ENCODE measurements around the gene FBXL17.
A peak's percentile ranks its signal among the peaks of the same experiment; 100 is the strongest.

FBXL17 gene

GRCh38 chr5:108115673-108116072 lies 266.2 kb downstream of the FBXL17 start:
- Histone ChIP-seq H2BK12ac (ENCODE audit: low read length) (no peak overlapping the region), H2BK5ac (ENCODE audit: low read length) (no peak overlapping the region), H3K14ac (ENCODE audit: low read length) (no peak overlapping the region), H3K23ac (ENCODE audit: low read depth, low read length, poor library complexity) (no peak overlapping the region), H3K9me3 (replicated peaks in 1 of 2; ENCODE audit: control insufficient read depth in 2 of 2, insufficient read depth in 1 of 2, low read depth in 1 of 2, low read length in 2 of 2) (peaks cover 2 to 7% of the 10 kb centered on the region in 2 donors), H4K8ac (ENCODE audit: low read depth, low read length) (no peak overlapping the region), H3K27me3 (ENCODE audit: control insufficient read depth in 3 of 3, insufficient read depth in 3 of 3, low read depth in 1 of 3, low read length in 3 of 3) (no peaks in the 10 kb centered on the region), H3K36me3 (replicated peaks in 1 of 2; ENCODE audit: control insufficient read depth in 2 of 2, insufficient read depth in 2 of 2, low read length in 2 of 2) (no peaks in the 10 kb centered on the region), H2AFZ (ENCODE audit: low read length) (no peak overlapping the region), H4K91ac (ENCODE audit: low read depth, low read length, poor library complexity) (no peak overlapping the region), H2AK5ac (ENCODE audit: low read depth, low read length) (no peak overlapping the region), H3K4me3 (ENCODE audit: low read length in 2 of 2) (no peak overlapping the region), H3K18ac (ENCODE audit: low read length) (no peak overlapping the region), H3K4ac (ENCODE audit: low read length) (no peak overlapping the region), H3K79me1 (ENCODE audit: low read depth, low read length) (no peaks in the 10 kb centered on the region), H2BK120ac (ENCODE audit: low read depth, low read length) (no peak overlapping the region), H3K9ac (ENCODE audit: low read depth, low read length, poor library complexity) (no peak overlapping the region), H2BK15ac (ENCODE audit: low read length) (no peak overlapping the region), H3K4me2 (ENCODE audit: insufficient read depth, low read length, poor library complexity, severe bottlenecking) (no peak overlapping the region), H3K27ac (replicated peaks; ENCODE audit: low read length) (no peak overlapping the region), H3K4me1 (ENCODE audit: control insufficient read depth in 2 of 2, insufficient read depth in 1 of 2, low read depth in 1 of 2, low read length in 2 of 2) (peaks cover 0 to 14% of the 10 kb centered on the region in 2 donors)
- DNase-seq (ENCODE audit: low spot score) = no peak

GRCh38 chr5:108113950-108114349 lies 267.9 kb downstream of the FBXL17 start:
- no CpG with 5 or more reads among the region's 2 CpGs for WGBS, 2 donors (ENCODE audit: extremely low coverage in 2 of 2, insufficient read length in 2 of 2, insufficient replicate concordance in 1 of 2)
- Histone ChIP-seq H3K18ac (ENCODE audit: low read length) (no peak overlapping the region), H3K36me3 (replicated peaks in 1 of 2; ENCODE audit: control insufficient read depth in 2 of 2, insufficient read depth in 2 of 2, low read length in 2 of 2) (no peaks in the 10 kb centered on the region), H4K8ac (ENCODE audit: low read depth, low read length) (no peak overlapping the region), H3K79me1 (ENCODE audit: low read depth, low read length) (no peaks in the 10 kb centered on the region), H4K91ac (ENCODE audit: low read depth, low read length, poor library complexity) (no peak overlapping the region), H2BK5ac (ENCODE audit: low read length) (no peak overlapping the region), H3K9me3 (replicated peaks in 1 of 2; ENCODE audit: control insufficient read depth in 2 of 2, insufficient read depth in 1 of 2, low read depth in 1 of 2, low read length in 2 of 2) (peaks cover 2 to 7% of the 10 kb centered on the region in 2 donors), H3K4me3 (ENCODE audit: low read length in 2 of 2) (no peak overlapping the region), H3K4me2 (ENCODE audit: insufficient read depth, low read length, poor library complexity, severe bottlenecking) (no peak overlapping the region), H3K27me3 (ENCODE audit: control insufficient read depth in 3 of 3, insufficient read depth in 3 of 3, low read depth in 1 of 3, low read length in 3 of 3) (no peaks in the 10 kb centered on the region), H3K4ac (ENCODE audit: low read length) (no peak overlapping the region), H2AK5ac (ENCODE audit: low read depth, low read length) (no peak overlapping the region), H2BK12ac (ENCODE audit: low read length) (no peak overlapping the region), H3K27ac (replicated peaks; ENCODE audit: low read length) (no peak overlapping the region), H3K14ac (ENCODE audit: low read length) (no peak overlapping the region), H3K4me1 (ENCODE audit: control insufficient read depth in 2 of 2, insufficient read depth in 1 of 2, low read depth in 1 of 2, low read length in 2 of 2) (peaks cover 0 to 12% of the 10 kb centered on the region in 2 donors), H2AFZ (ENCODE audit: low read length) (no peak overlapping the region), H2BK120ac (ENCODE audit: low read depth, low read length) (no peak overlapping the region), H3K9ac (ENCODE audit: low read depth, low read length, poor library complexity) (no peak overlapping the region), H2BK15ac (ENCODE audit: low read length) (no peak overlapping the region), H3K23ac (ENCODE audit: low read depth, low read length, poor library complexity) (no peak overlapping the region)
- DNase-seq (ENCODE audit: low spot score) = no peak

- Histone ChIP-seq H4K91ac (ENCODE audit: low read depth, low read length, poor library complexity) (no peak overlapping the region), H3K4ac (ENCODE audit: low read length) (no peak overlapping the region), H2BK15ac (ENCODE audit: low read length) (no peak overlapping the region), H3K4me1 (ENCODE audit: control insufficient read depth in 2 of 2, insufficient read depth in 1 of 2, low read depth in 1 of 2, low read length in 2 of 2) (peaks cover 0 to 12% of the 10 kb centered on the region in 2 donors), H2BK5ac (ENCODE audit: low read length) (no peak overlapping the region), H2AFZ (ENCODE audit: low read length) (no peak overlapping the region), H3K9me3 (replicated peaks in 1 of 2; ENCODE audit: control insufficient read depth in 2 of 2, insufficient read depth in 1 of 2, low read depth in 1 of 2, low read length in 2 of 2) (peaks cover 2 to 7% of the 10 kb centered on the region in 2 donors), H3K79me1 (ENCODE audit: low read depth, low read length) (no peaks in the 10 kb centered on the region), H2BK12ac (ENCODE audit: low read length) (no peak overlapping the region), H3K27me3 (ENCODE audit: control insufficient read depth in 3 of 3, insufficient read depth in 3 of 3, low read depth in 1 of 3, low read length in 3 of 3) (no peaks in the 10 kb centered on the region), H3K27ac (replicated peaks; ENCODE audit: low read length) (no peak overlapping the region), H2BK120ac (ENCODE audit: low read depth, low read length) (no peak overlapping the region), H3K4me2 (ENCODE audit: insufficient read depth, low read length, poor library complexity, severe bottlenecking) (no peak overlapping the region), H3K9ac (ENCODE audit: low read depth, low read length, poor library complexity) (no peak overlapping the region), H3K14ac (ENCODE audit: low read length) (no peak overlapping the region), H3K4me3 (ENCODE audit: low read length in 2 of 2) (no peak overlapping the region), H2AK5ac (ENCODE audit: low read depth, low read length) (peak overlapping the region; percentile 2), H3K36me3 (replicated peaks in 1 of 2; ENCODE audit: control insufficient read depth in 2 of 2, insufficient read depth in 2 of 2, low read length in 2 of 2) (no peaks in the 10 kb centered on the region), H4K8ac (ENCODE audit: low read depth, low read length) (no peak overlapping the region), H3K23ac (ENCODE audit: low read depth, low read length, poor library complexity) (no peak overlapping the region), H3K18ac (ENCODE audit: low read length) (peak overlapping the region; percentile 50)
- no peak for DNase-seq (ENCODE audit: low spot score)
- WGBS, 2 donors (ENCODE audit: extremely low coverage in 2 of 2, insufficient read length in 2 of 2, insufficient replicate concordance in 1 of 2) = no CpG with 5 or more reads among the region's 2 CpGs
Observed at GRCh38 chr5:108111736-108112135, 270.2 kb downstream of the FBXL17 start.

GRCh38 chr5:108109059-108109458 lies 272.8 kb downstream of the FBXL17 start:
- no peak overlapping the region for H4K8ac ChIP-seq (ENCODE audit: low read depth, low read length)
- H2AFZ ChIP-seq (ENCODE audit: low read length) = no peak overlapping the region
- no peak overlapping the region for H3K4ac ChIP-seq (ENCODE audit: low read length)
- H3K14ac ChIP-seq (ENCODE audit: low read length) = no peak overlapping the region
- no peak overlapping the region for H3K23ac ChIP-seq (ENCODE audit: low read depth, low read length, poor library complexity)
- no peak overlapping the region for H3K18ac ChIP-seq (ENCODE audit: low read length)
- no peaks in the 10 kb centered on the region for H3K79me1 ChIP-seq (ENCODE audit: low read depth, low read length)
- H2AK5ac ChIP-seq (ENCODE audit: low read depth, low read length) = no peak overlapping the region
- no peak for DNase-seq (ENCODE audit: low spot score)
- H3K9me3 ChIP-seq (replicated peaks in 1 of 2; ENCODE audit: control insufficient read depth in 2 of 2, insufficient read depth in 1 of 2, low read depth in 1 of 2, low read length in 2 of 2) = peaks cover 4 to 7% of the 10 kb centered on the region in 2 donors
- no peak overlapping the region for H3K4me3 ChIP-seq (ENCODE audit: low read length in 2 of 2)
- H3K27ac ChIP-seq (replicated peaks; ENCODE audit: low read length) = no peak overlapping the region
- H3K9ac ChIP-seq (ENCODE audit: low read depth, low read length, poor library complexity) = no peak overlapping the region
- H2BK12ac ChIP-seq (ENCODE audit: low read length) = no peak overlapping the region
- H4K91ac ChIP-seq (ENCODE audit: low read depth, low read length, poor library complexity) = no peak overlapping the region
- no peak overlapping the region for H3K4me2 ChIP-seq (ENCODE audit: insufficient read depth, low read length, poor library complexity, severe bottlenecking)
- no peak overlapping the region for H2BK120ac ChIP-seq (ENCODE audit: low read depth, low read length)
- no peaks in the 10 kb centered on the region for H3K27me3 ChIP-seq (ENCODE audit: control insufficient read depth in 3 of 3, insufficient read depth in 3 of 3, low read depth in 1 of 3, low read length in 3 of 3)
- no CpG with 5 or more reads among the region's 2 CpGs for WGBS, 2 donors (ENCODE audit: extremely low coverage in 2 of 2, insufficient read length in 2 of 2, insufficient replicate concordance in 1 of 2)
- no peaks in the 10 kb centered on the region for H3K36me3 ChIP-seq (replicated peaks in 1 of 2; ENCODE audit: control insufficient read depth in 2 of 2, insufficient read depth in 2 of 2, low read length in 2 of 2)
- peaks cover 1 to 12% of the 10 kb centered on the region in 2 donors for H3K4me1 ChIP-seq (ENCODE audit: control insufficient read depth in 2 of 2, insufficient read depth in 1 of 2, low read depth in 1 of 2, low read length in 2 of 2)
- H2BK15ac ChIP-seq (ENCODE audit: low read length) = no peak overlapping the region
- no peak overlapping the region for H2BK5ac ChIP-seq (ENCODE audit: low read length)
